HG03135 (cell line): ENCODE results near the gene GNB1L.

Experiments used
- ATAC-seq: cut with Tn5 transposase; IDR thresholded peaks from one replicate; pipeline ENCODE4 v1.9.1; 2021; ENCODE audit warnings: mild to moderate bottlenecking, moderate library complexity; ENCODE audit not compliant: unreplicated experiment

Gene GNB1L

GRCh38 chr22:19854778-19855503, at the start of gene GNB1L, which contains the start of gene RTL10:
GNB1L (minus strand) TSS chr22:19854874; CDS start chr22:19821355, 33,519 bp downstream.
RTL10 (minus strand) TSS chr22:19854874; CDS start chr22:19852261, 2,613 bp downstream.
- peak; percentile 82 for ATAC-seq

GRCh38 chr22:19904174-19904856, 49.6 kb upstream of the GNB1L start:
- ATAC-seq, result no peak

GRCh38 chr22:19903513-19903912, 48.8 kb upstream of the GNB1L start:
- no peak for ATAC-seq

- ATAC-seq, result no peak
Measured at GRCh38 chr22:19903031-19903430, 48.4 kb upstream of the GNB1L start.

GRCh38 chr22:19902245-19902715, 47.6 kb upstream of the GNB1L start:
- no peak for ATAC-seq

- ATAC-seq, result no peak
Measured at GRCh38 chr22:19901577-19902244, 47.0 kb upstream of the GNB1L start.

- ATAC-seq, result no peak
Measured at GRCh38 chr22:19900707-19901436, 46.2 kb upstream of the GNB1L start.

- no peak for ATAC-seq
Measured at GRCh38 chr22:19898831-19899567, 44.3 kb upstream of the GNB1L start.

- no peak for ATAC-seq
Measured at GRCh38 chr22:19898145-19898544, 43.5 kb upstream of the GNB1L start.

- no peak for ATAC-seq
Measured at GRCh38 chr22:19897726-19898125, 43.1 kb upstream of the GNB1L start.

GRCh38 chr22:19896665-19897355, 42.1 kb upstream of the GNB1L start:
- no peak for ATAC-seq

GRCh38 chr22:19895160-19895849, 40.6 kb upstream of the GNB1L start:
- no peak for ATAC-seq

- ATAC-seq, result no peak
Measured at GRCh38 chr22:19893363-19893762, 38.7 kb upstream of the GNB1L start.

GRCh38 chr22:19892925-19893324, 38.3 kb upstream of the GNB1L start:
- ATAC-seq, result no peak

GRCh38 chr22:19892257-19892879, 37.7 kb upstream of the GNB1L start:
- ATAC-seq, result no peak

GRCh38 chr22:19891317-19892256, 36.9 kb upstream of the GNB1L start:
- no peak for ATAC-seq

GRCh38 chr22:19890502-19891316, 36.0 kb upstream of the GNB1L start:
- no peak for ATAC-seq
